Memory B cell (primary cell): Measurements from ENCODE around the gene FAM120C.

ENCODE experiments used
- ATAC-seq: fragments of 150-1000 bp; cut with Tn5 transposase; 2 replicates; pipeline ENCODE4 v1.10.0; 2021; ENCODE audit warnings: low read depth, mild to moderate bottlenecking, moderate library complexity
- DNase-seq, 2 donors: peaks; one replicate each; pipeline ENCODE4 v3.0.0; 2022; ENCODE audit warnings: low spot score in 2 of 2
- H3K27ac Mint-ChIP-seq: one replicate; pipeline ENCODE4 v1.8.0; 2022; ENCODE audit warnings: mild to moderate bottlenecking, moderate library complexity, mixed read lengths
- H3K27me3 Mint-ChIP-seq: one replicate; pipeline ENCODE4 v1.8.0; 2022; ENCODE audit warnings: mixed read lengths
- H3K36me3 Mint-ChIP-seq: one replicate; pipeline ENCODE4 v1.8.0; 2022; ENCODE audit warnings: mild to moderate bottlenecking, mixed read lengths
- H3K4me1 Mint-ChIP-seq: one replicate; pipeline ENCODE4 v1.8.0; 2022; ENCODE audit warnings: mixed read lengths
- H3K4me3 Mint-ChIP-seq: one replicate; pipeline ENCODE4 v1.8.0; 2022; ENCODE audit warnings: mild to moderate bottlenecking, moderate library complexity, mixed read lengths
- H3K9me3 Mint-ChIP-seq: one replicate; pipeline ENCODE4 v1.8.0; 2022; ENCODE audit warnings: mixed read lengths

Gene FAM120C

DNA sequence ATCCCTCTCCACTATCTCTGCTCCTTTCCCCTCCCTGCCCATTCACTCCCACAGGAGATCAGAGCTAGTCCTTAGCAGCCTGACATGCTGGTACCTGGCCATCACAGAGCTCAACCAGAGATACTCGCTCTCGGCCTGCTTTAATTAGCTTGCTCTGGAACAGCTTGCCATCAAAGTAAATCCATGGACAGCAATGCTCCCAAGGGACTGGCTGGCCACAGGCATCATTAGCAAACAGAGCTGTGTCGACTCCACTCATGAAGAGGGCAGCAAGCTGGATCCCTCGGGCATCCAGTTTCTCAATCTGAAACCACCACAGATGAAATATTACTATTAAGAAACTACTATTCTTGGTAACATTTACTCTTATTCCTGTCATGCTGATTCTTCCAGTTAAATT lies 95.4 kb downstream of the FAM120C start:
- DNase-seq (no peak), ATAC-seq (no peak)
- Mint-ChIP-seq H3K9me3 (no peaks in the 10 kb centered on the region), H3K4me1 (no peaks in the 10 kb centered on the region), H3K36me3 (peaks cover 15% of the 10 kb centered on the region), H3K4me3 (no peak overlapping the region), H3K27ac (no peak overlapping the region), H3K27me3 (no peaks in the 10 kb centered on the region)

DNA sequence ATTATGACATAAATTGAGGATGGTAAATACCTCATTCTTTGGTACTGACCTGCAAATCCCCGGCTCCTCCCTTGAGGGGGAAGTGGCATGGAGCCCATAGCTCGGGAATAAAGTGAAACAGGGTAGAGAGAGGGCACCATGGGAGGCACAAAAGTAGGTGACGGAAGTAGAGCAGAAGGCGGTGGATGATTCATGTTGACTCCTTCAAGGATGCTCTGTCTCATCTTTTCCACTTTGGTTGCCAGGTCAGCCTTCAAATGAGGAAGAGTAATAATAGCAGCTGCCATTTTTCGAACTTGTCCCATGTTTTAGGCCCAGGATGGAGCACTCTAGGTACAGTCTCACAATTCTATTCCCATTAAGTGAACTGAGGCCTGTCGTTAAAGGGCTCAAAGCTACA lies 97.4 kb downstream of the FAM120C start:
- H3K9me3 Mint-ChIP-seq, result no peaks in the 10 kb centered on the region
- no peaks in the 10 kb centered on the region for H3K4me1 Mint-ChIP-seq
- H3K4me3 Mint-ChIP-seq, result no peak overlapping the region
- no peaks in the 10 kb centered on the region for H3K27me3 Mint-ChIP-seq
- DNase-seq (no peak), ATAC-seq (no peak)
- peaks cover 12% of the 10 kb centered on the region for H3K36me3 Mint-ChIP-seq
- no peak overlapping the region for H3K27ac Mint-ChIP-seq

DNA sequence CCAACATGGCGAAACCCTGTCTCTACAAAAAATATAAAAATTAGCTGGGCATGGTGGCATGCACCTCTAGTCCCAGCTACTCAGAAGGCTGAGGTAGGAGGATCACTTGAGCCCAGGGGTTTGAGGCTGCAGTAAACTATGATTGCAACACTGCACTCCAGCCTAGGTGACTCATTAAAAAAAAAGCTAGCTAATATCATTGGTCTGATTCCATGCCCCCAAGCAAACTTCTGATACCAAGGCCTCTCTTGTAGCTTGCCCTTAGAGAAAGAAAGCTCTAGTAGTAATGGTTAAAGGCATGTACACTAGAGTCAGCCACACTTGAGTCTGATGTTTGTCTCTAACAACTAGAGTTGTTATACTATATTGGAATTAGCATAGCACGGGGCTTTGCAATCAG lies 106.2 kb downstream of the FAM120C start:
- no peak for ATAC-seq

DNA sequence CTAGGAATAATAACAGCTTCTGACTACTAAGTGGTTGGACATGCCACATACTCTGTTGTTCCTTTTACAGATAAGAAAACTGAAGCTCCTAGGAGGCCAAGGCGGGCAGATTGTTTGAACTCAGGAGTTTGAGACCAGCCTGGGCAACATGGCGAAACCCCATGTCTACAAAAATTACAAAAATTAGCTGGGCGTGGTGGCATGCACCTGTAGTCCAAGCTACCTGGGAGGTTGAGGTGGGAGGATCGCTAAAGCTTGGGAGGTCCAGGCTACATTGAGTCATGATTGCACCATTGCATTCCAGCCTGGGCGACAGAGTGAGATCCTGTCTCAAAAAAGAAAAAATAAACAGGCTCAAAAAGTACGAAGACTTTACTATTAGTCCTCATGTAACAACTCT lies 108.2 kb downstream of the FAM120C start:
- ATAC-seq, result no peak
- H3K9me3 Mint-ChIP-seq, result no peaks in the 10 kb centered on the region
- H3K27me3 Mint-ChIP-seq, result no peaks in the 10 kb centered on the region
- H3K4me1 Mint-ChIP-seq, result no peaks in the 10 kb centered on the region
- H3K36me3 Mint-ChIP-seq, result peaks cover 8% of the 10 kb centered on the region
- no peak for DNase-seq
- H3K27ac Mint-ChIP-seq, result no peak overlapping the region
- H3K4me3 Mint-ChIP-seq, result no peak overlapping the region

More for the DNA sequence above, 106.2 kb downstream of the FAM120C start:
- DNase-seq, result no peak
- Mint-ChIP-seq H3K27me3 (no peaks in the 10 kb centered on the region), H3K27ac (no peak overlapping the region), H3K36me3 (peaks cover 6% of the 10 kb centered on the region), H3K9me3 (no peaks in the 10 kb centered on the region), H3K4me1 (no peaks in the 10 kb centered on the region), H3K4me3 (no peak overlapping the region)

DNA sequence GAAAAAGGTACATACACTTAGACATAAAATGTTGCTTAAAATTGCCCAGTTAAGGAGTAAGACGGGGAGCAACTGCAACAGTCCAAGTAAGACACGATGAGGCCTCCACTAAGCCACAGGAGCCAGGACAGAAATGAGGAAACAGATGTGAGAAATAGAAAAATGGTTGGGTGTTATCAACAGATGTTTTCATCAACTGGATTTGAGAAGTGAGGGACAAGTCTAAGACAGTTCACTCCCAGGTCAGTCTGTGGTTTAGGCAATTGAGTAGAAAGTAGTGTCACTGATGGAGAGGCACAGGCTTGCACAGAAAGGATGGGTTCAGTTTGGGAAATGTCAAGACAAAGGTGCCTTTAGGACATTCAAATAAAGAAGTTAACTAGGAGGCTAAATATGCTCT lies 115.3 kb downstream of the FAM120C start:
- Mint-ChIP-seq H3K9me3 (no peaks in the 10 kb centered on the region), H3K4me3 (no peak overlapping the region), H3K27me3 (no peaks in the 10 kb centered on the region), H3K27ac (no peak overlapping the region), H3K4me1 (no peaks in the 10 kb centered on the region), H3K36me3 (peaks cover 6% of the 10 kb centered on the region)
- no peak for ATAC-seq
- no peak for DNase-seq

DNA sequence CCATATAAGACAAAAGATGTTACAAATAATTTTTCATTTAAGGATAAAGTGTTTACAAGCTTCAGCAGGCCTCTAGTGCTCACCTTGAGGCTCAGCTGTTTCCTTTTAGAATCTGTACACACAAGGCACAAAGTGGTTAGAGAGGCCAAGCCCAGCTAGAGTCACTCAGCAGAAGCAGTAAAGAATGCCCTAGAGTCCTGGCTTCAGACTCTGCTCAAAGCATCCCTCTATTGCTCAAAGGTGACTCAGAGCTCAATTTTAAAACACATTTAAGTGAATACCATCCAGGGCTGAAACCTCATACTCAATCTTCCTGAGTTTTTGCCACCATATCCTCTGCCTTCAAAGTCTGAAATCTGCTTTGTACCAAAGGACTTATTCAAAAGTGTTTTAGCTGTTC lies 116.2 kb downstream of the FAM120C start:
- Mint-ChIP-seq H3K4me3 (no peak overlapping the region), H3K27me3 (no peaks in the 10 kb centered on the region), H3K36me3 (peaks cover 6% of the 10 kb centered on the region), H3K4me1 (no peaks in the 10 kb centered on the region), H3K9me3 (no peaks in the 10 kb centered on the region), H3K27ac (no peak overlapping the region)
- DNase-seq, result no peak
- ATAC-seq, result no peak

DNA sequence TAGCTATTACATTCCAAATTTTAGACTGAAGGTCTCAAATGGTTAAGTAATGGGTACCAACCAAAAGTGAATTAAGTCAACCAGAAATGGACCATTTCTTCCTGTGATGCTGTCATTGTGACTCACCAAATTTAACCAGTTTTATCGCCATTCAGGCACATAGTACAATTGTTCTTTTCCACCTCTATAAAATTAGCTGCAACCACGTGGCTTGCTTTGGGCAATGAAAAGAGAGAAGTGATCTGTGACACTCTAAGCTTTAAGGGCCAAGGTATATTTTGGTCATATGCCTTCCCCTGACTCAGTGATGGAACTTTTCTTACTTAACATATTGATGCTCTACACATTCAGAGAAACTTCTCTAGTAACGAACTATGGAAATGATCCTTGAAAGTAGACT lies 118.5 kb downstream of the FAM120C start:
- H3K27ac Mint-ChIP-seq, result no peak overlapping the region
- no peak for ATAC-seq
- no peaks in the 10 kb centered on the region for H3K4me1 Mint-ChIP-seq
- H3K9me3 Mint-ChIP-seq, result no peaks in the 10 kb centered on the region
- no peak overlapping the region for H3K4me3 Mint-ChIP-seq
- H3K36me3 Mint-ChIP-seq, result peaks cover 2% of the 10 kb centered on the region
- no peak for DNase-seq
- H3K27me3 Mint-ChIP-seq, result no peaks in the 10 kb centered on the region

DNA sequence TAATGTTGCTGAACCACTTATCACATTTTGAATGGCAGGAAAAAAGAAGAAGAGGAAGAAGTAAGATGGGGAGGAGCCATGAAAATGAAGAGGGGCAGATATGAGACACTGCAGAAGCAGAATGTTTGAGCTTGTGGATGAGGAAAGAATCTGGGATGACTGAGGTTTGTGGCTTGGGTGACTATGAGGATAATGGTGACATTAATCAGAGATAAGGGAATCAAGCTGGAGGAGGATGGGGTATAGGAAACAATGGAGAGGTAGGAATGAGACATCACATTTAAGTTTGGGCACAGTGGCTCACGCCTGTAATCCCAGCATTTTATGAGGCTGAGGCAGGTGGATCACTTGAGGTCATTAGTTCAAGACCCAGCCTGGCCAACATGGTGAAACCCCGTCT lies 119.7 kb downstream of the FAM120C start:
- Mint-ChIP-seq H3K27me3 (no peaks in the 10 kb centered on the region), H3K9me3 (no peaks in the 10 kb centered on the region), H3K4me3 (no peak overlapping the region), H3K4me1 (no peaks in the 10 kb centered on the region), H3K27ac (no peak overlapping the region), H3K36me3 (peaks cover 2% of the 10 kb centered on the region)
- ATAC-seq (no peak), DNase-seq (no peak)

DNA sequence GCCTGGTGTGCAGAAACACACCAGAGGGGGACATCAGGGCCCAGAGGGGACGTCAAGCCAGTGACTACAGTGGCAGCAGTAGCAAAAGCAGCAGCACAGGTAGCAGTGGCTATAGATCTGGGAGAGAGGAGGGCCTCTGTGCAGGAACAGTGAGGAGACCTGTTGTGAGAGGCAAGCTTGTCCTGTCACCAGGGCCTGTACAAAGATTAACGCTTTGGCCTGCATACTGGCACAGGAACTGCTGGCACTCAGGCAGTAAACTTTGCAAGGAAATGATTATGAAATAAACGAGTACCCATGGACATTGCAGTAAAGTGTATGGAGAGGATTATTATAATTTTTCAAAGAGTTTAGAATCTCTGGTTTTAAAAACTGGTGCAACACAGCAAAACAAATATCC lies 133.3 kb downstream of the FAM120C start:
- peaks cover 4% of the 10 kb centered on the region for H3K4me1 Mint-ChIP-seq
- no peak overlapping the region for H3K4me3 Mint-ChIP-seq
- H3K27ac Mint-ChIP-seq, result no peak overlapping the region
- H3K9me3 Mint-ChIP-seq, result no peaks in the 10 kb centered on the region
- H3K36me3 Mint-ChIP-seq, result no peaks in the 10 kb centered on the region
- no peak for DNase-seq
- no peaks in the 10 kb centered on the region for H3K27me3 Mint-ChIP-seq
- no peak for ATAC-seq

DNA sequence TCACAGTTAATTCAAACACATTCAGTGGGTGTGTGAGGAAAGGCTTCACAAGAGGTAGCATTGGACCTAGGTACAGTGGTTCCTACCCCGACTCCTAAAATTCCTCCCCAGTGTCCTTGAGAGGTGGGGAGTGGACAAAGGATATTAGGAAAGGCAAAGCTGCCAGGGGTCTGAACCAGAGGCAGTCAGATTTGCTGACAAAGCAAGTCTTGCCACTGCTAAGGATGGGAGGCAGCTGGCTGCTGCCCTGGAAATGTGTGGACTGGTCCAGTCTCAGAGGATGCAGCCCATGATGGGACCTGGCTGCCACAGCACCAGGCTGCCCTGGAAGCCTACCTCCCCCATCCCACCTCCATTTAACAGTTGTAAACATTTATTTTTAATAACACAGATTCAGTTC lies 134.6 kb downstream of the FAM120C start:
- no peak for ATAC-seq
- Mint-ChIP-seq H3K27me3 (no peaks in the 10 kb centered on the region), H3K27ac (no peak overlapping the region), H3K4me3 (no peak overlapping the region), H3K36me3 (no peaks in the 10 kb centered on the region), H3K4me1 (peaks cover 5% of the 10 kb centered on the region), H3K9me3 (no peaks in the 10 kb centered on the region)
- DNase-seq, result no peak

DNA sequence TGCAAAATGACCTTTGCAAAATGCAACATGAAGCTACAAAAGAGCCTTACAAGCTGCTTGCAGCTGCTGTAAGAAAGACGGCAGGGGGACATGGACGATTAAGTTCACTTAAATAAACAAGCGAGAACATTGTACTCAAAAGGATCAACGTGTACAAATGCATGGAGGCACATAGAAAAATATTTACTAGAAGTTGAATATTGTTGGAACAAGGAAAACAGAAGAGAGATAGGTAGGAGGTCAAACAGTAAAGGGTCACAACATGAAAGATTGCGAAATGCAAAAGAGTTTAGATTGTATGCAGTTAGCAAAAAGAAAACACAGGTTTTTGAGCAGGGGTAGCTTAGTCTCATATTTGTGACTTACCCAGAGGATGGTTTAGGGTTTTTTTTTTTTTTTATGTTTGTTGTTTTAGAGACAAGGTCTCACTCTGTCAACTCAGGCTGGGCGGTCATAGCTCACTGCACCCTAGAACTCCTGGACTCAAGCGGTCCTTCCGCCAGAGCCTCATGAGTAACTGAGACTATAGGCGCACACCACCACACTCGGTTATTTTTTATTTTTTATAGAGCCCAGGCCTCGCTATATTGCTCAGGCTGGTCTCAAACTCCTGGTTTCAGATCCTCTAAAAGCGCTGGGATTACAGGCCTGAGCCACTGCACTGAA lies 137.4 kb downstream of the FAM120C start:
- peak overlapping the region; percentile 94 for H3K27ac Mint-ChIP-seq
- H3K4me3 Mint-ChIP-seq, result no peak overlapping the region
- H3K9me3 Mint-ChIP-seq, result no peaks in the 10 kb centered on the region
- H3K27me3 Mint-ChIP-seq, result no peaks in the 10 kb centered on the region
- no peaks in the 10 kb centered on the region for H3K36me3 Mint-ChIP-seq
- ATAC-seq (no peak), DNase-seq (no peak)
- H3K4me1 Mint-ChIP-seq, result peaks cover 12% of the 10 kb centered on the region

DNA sequence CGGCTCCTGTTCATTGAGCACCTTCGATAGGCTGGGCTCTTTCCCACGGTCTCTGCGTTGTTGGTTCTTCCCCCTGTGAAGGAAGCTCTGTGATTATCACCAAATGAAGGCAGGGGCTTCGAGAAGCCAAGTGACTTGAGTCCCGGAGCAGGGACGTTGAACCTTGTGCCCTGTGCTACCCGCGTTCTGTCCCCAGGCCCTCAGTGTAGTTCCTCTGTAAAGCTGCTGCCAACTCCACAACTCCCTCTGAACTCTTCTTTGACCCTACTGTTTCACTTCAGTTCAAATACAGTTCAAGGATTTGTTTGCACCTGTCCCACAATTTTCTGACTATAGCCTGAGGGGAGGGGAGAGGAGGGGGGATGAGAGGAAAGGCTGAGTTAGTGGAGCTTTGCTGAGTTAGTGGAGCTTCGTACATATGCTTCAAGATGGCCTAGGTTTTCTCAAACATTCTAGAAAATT lies 138.1 kb downstream of the FAM120C start:
- H3K4me3 Mint-ChIP-seq, result peak overlapping the region; percentile 91
- peak overlapping the region; percentile 94 for H3K27ac Mint-ChIP-seq
- no peak for ATAC-seq

DNA sequence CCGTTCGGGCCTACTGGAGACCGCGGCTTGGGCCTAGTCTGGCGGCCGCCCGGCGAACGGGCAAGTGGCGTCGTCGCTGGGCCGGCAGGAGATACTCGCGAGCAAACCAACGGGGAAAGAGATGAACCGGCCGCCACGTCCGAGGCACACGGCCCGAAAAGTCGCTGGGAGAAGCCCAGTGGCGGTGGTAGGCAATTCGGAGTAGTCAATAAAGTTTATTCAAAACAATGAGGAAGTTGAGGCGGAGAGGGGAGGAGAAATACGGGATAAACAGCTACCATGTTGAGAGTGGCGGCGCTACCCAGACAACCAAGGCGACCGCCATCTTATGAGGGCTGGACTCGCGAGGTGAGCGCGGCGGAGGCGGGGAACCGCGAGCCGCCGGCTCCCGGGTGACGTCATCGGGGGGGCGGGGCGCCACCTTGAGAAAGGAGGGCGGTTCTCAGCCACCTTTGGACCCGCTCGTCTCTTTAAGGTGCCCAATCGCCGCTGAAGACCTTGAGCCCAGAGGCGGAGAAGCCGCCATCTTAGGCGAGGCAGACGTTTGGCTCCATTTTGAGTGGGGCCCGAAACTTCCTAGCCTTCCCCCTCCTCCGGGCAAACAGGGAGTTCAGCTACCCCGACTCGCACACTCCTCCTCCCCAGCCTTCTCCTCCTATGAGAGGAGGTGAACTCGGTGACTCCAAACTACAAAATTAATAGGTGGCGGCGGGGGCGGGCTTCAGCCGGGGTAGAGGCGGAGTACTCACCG lies 138.8 kb downstream of the FAM120C start, which contains the start of gene PHF8:
PHF8 (minus strand) TSS at position 348 of the 751 bp plus-strand sequence. CDS start 1,745 bp downstream, outside the sequence.
- H3K27me3 Mint-ChIP-seq, result no peaks in the 10 kb centered on the region
- ATAC-seq, result peak; percentile 78
- H3K9me3 Mint-ChIP-seq, result no peaks in the 10 kb centered on the region
- peak within 1 kb of the TSS; percentile 91 for H3K4me3 Mint-ChIP-seq
- peak; percentile 80 to 93 for DNase-seq
- peak within 1 kb of the TSS; percentile 94 for H3K27ac Mint-ChIP-seq
- peaks cover 14% of the 10 kb centered on the region for H3K4me1 Mint-ChIP-seq
- H3K36me3 Mint-ChIP-seq, result peaks cover 3% of the 10 kb centered on the region

More for the DNA sequence above, 138.1 kb downstream of the FAM120C start:
- Mint-ChIP-seq H3K27me3 (no peaks in the 10 kb centered on the region), H3K36me3 (peaks cover 3% of the 10 kb centered on the region), H3K9me3 (no peaks in the 10 kb centered on the region), H3K4me1 (peaks cover 14% of the 10 kb centered on the region)
- no peak for DNase-seq

DNA sequence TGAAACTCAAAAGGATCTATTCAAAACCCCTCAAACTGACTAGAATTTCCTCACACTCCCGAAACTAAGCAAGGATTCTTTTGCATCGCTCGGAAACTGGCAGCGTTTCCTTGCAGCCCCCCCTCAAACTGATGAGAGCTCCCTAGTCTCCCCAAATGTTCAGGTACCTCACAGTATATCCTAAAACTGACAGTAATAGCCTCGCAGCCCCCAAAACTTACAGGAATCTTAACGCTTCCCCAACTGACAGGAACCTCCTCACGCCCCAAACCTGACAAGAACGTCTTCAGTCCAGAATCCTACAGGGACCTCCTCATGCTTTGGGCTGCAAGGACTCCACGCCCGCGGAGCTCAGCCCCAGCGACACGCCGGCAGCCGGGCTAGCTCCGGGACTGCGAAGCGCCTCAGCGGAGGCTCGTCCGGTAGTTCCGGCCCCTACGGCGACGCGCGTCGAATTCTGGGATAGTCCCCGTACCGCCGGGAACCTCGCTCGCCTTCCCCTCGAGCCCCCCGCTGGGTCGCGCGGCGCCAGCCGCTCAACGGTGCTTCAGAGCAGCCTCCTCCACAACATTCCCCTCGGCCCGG lies 139.4 kb downstream of the FAM120C start:
- peak overlapping the region; percentile 94 for H3K27ac Mint-ChIP-seq
- no peak for DNase-seq
- H3K4me1 Mint-ChIP-seq, result peaks cover 14% of the 10 kb centered on the region
- peak; percentile 10 for ATAC-seq
- H3K27me3 Mint-ChIP-seq, result no peaks in the 10 kb centered on the region
- peak overlapping the region; percentile 91 for H3K4me3 Mint-ChIP-seq
- H3K9me3 Mint-ChIP-seq, result no peaks in the 10 kb centered on the region
- peaks cover 3% of the 10 kb centered on the region for H3K36me3 Mint-ChIP-seq
